PFSK-1 (cell line): Measurements from ENCODE around the gene AKR7A3.

ENCODE experiments used
- FOXP2 ChIP-seq: optimal IDR thresholded peaks from 2 replicates; pipeline ENCODE3; 2011; ENCODE audit warnings: borderline replicate concordance, control low read depth, inconsistent platforms; ENCODE audit not compliant: insufficient read depth; ENCODE audit errors: extremely low read length, extremely low read depth
- POLR2AphosphoS5 ChIP-seq: IDR thresholded peaks from 2 replicates; pipeline ENCODE4 v1.6.1; 2012; ENCODE audit warnings: low read depth, mild to moderate bottlenecking, control low read depth, low read length, moderate library complexity
- SIN3A ChIP-seq: IDR thresholded peaks from 2 replicates; pipeline ENCODE4 v1.6.1; 2012; ENCODE audit warnings: mild to moderate bottlenecking, low read length, moderate library complexity, borderline replicate concordance; ENCODE audit not compliant: insufficient read depth
- TAF1 ChIP-seq: IDR thresholded peaks from 2 replicates; pipeline ENCODE4 v1.6.1; 2012; ENCODE audit warnings: low read length, control low read depth, borderline replicate concordance; ENCODE audit not compliant: insufficient read depth

DNA sequence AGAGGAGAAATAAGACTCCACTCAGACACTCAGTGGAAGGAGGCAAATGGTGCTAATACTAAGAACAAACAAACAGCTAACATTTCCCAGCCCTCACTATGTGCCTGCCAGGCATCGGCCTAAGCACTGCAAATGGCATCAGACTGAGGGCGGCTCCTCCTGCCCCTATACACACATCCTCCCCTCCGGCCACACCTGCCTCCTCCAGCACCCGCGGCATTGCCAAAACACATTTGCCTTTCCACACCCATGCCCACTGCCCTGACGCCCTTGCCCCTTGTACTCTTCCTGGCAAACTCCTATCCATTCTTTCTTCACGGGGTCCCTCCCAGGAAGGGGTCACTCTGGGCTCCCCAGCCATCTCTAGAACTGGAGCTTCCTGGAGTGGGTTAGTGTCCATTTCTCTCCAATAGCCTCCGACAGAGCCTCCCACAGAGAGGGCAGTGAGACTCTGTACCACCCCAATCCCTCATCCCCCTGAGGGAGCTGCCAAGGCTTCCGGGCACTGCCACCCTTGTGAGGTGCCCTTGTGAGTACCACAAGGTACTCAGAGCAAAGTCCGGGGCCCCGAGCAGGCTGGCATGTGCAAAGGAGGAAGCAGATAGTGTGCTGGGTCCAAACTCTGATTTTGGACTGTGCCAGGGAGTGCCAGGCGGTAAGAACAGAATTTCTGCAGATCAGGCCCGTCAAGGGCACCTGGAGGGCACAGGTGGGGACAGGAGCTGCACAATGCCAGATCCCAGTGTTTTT is 959 bp downstream of the AKR7A3 start:
- TF ChIP-seq SIN3A, result no peak
- no peak for TF ChIP-seq TAF1
- TF ChIP-seq POLR2AphosphoS5, result no peak
- no peak for TF ChIP-seq FOXP2
